ENCODE measurements around the gene SKP1. TPM values are rescaled to one million over a fixed set of nuclear protein-coding genes. Genes with fewer than 3 reads are reported as not detected.

The SKP1 gene
- total RNA-seq, 1 donor from 2014 or later = 399 TPM

DNA sequence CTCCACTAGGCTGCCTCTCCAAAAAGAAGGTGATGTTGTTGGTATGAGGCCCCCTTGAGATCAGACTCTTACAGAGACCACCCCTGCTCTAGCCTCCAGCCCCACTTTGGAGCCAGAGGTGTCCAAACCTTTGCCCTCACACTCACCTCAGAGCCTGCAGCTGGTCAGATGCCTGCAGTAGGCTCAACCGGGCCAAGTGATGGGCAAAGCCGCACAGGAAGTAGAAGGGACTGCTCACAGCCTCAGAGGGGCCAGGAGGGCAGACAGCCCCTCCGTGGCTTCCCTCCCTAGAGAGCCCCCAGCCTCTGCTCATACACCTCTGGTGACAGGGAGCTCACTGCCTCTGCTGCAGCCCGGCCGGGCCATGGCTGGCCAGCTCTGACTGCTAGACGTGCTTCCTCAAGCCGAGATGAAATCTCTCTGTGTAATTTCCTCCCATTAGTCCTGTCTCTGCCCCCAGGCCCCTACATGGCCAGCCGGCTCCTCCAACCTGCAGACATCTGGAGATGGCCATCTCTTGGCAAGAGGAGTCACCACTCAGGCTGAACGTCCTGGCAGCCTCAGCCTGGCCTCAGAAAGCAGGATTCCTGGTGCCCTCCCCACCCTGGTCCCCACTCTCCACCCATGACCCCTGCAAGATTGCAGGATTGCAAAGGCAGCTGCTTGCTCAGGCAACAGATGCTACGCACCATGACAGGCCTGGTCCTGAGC, 69.6 kb downstream of the SKP1 start:
- no peaks in the 10 kb centered on the region for H3K36me3 ChIP-seq (ENCODE audit: insufficient read depth, low read length)
- H3K9me3 ChIP-seq (ENCODE audit: insufficient read depth, low read depth, low read length) = no peaks in the 10 kb centered on the region
- no peak overlapping the region for H2AFZ ChIP-seq (ENCODE audit: low read depth, low read length)
- Mint-ChIP-seq H3K27me3 (ENCODE audit: low read depth, unreplicated experiment) (peaks cover 43% of the 10 kb centered on the region), H3K36me3 (ENCODE audit: low read depth, unreplicated experiment) (peaks cover 2% of the 10 kb centered on the region), H3K4me3 (ENCODE audit: unreplicated experiment) (no peak overlapping the region), H3K4me1 (ENCODE audit: low read depth, unreplicated experiment) (peaks cover 3% of the 10 kb centered on the region), H3K27ac (ENCODE audit: unreplicated experiment) (peak overlapping the region; percentile 58), H3K9me3 (ENCODE audit: unreplicated experiment) (no peaks in the 10 kb centered on the region)
- peaks cover 8% of the 10 kb centered on the region for H3K4me1 ChIP-seq (ENCODE audit: insufficient read depth, low read length)
- no peaks in the 10 kb centered on the region for H3K79me2 ChIP-seq (ENCODE audit: insufficient read depth, low read length)
- TF ChIP-seq, protein P1, sequence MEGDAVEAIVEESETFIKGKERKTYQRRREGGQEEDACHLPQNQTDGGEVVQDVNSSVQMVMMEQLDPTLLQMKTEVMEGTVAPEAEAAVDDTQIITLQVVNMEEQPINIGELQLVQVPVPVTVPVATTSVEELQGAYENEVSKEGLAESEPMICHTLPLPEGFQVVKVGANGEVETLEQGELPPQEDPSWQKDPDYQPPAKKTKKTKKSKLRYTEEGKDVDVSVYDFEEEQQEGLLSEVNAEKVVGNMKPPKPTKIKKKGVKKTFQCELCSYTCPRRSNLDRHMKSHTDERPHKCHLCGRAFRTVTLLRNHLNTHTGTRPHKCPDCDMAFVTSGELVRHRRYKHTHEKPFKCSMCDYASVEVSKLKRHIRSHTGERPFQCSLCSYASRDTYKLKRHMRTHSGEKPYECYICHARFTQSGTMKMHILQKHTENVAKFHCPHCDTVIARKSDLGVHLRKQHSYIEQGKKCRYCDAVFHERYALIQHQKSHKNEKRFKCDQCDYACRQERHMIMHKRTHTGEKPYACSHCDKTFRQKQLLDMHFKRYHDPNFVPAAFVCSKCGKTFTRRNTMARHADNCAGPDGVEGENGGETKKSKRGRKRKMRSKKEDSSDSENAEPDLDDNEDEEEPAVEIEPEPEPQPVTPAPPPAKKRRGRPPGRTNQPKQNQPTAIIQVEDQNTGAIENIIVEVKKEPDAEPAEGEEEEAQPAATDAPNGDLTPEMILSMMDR (IDR thresholded peaks at IDR 0.05; ENCODE audit: insufficient read depth, low read depth, low read length) = no peak
- TF ChIP-seq EZH2 (IDR thresholded peaks at IDR 0.05; ENCODE audit: insufficient read depth, low read length) = no peak
- no peak for FAIRE-seq
- no peaks in the 10 kb centered on the region for H3K27me3 ChIP-seq (ENCODE audit: insufficient read depth, low read length)
- no peak overlapping the region for H3K27ac ChIP-seq (ENCODE audit: low read depth, low read length)
- H3K4me2 ChIP-seq (ENCODE audit: low read length) = no peak overlapping the region
- no peak overlapping the region for H3K4me3 ChIP-seq (ENCODE audit: insufficient read depth, low read depth, low read length)
- DNase-seq (ENCODE audit: low read depth) = no peak
- no peaks in the 10 kb centered on the region for H4K20me1 ChIP-seq (ENCODE audit: insufficient read depth, low read length)
- H3K9ac ChIP-seq (ENCODE audit: low read length) = no peak overlapping the region

DNA sequence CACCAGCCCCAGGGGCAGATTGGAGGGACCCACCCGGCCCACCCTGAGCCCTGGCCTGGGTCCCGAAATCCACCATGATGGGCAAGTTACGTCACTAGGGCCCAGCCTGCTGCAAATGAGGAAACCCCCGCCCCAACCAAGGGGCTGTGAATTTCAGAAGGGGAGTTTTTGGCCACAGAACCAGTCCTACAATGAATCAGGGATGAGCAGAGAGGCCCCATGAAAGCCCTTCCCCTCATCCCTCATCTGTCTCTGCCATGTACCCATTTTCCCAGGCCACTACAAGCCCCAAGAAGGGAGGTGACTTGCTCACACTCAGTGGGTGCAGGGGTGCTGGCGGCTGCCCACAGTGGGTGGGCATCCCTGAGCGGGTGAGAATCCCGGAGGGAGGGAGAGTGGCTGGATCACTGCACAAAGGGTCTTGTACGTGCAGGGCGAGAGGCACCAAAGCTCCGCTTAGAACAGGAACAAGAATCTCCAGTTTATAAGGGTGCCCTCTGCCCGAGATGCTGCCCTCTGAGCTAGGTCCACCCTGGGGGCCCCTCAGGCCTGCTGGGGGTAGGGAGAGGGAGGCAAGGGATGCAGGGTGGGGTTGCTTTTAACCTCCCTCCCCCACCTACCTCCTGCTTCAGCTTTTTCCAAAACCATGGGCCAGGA, 72.6 kb downstream of the SKP1 start:
- Histone ChIP-seq H3K36me3 (ENCODE audit: insufficient read depth, low read length) (no peaks in the 10 kb centered on the region), H3K9ac (ENCODE audit: low read length) (no peak overlapping the region), H4K20me1 (ENCODE audit: insufficient read depth, low read length) (no peaks in the 10 kb centered on the region), H3K4me2 (ENCODE audit: low read length) (no peak overlapping the region), H3K79me2 (ENCODE audit: insufficient read depth, low read length) (no peaks in the 10 kb centered on the region), H3K27ac (ENCODE audit: low read depth, low read length) (no peak overlapping the region), H3K9me3 (ENCODE audit: insufficient read depth, low read depth, low read length) (no peaks in the 10 kb centered on the region), H2AFZ (ENCODE audit: low read depth, low read length) (no peak overlapping the region), H3K4me3 (ENCODE audit: insufficient read depth, low read depth, low read length) (no peak overlapping the region), H3K4me1 (ENCODE audit: insufficient read depth, low read length) (peaks cover 11% of the 10 kb centered on the region), H3K27me3 (ENCODE audit: insufficient read depth, low read length) (no peaks in the 10 kb centered on the region)
- Mint-ChIP-seq H3K4me3 (ENCODE audit: unreplicated experiment) (no peak overlapping the region), H3K27me3 (ENCODE audit: low read depth, unreplicated experiment) (peaks cover 35% of the 10 kb centered on the region), H3K27ac (ENCODE audit: unreplicated experiment) (no peak overlapping the region), H3K4me1 (ENCODE audit: low read depth, unreplicated experiment) (peaks cover 3% of the 10 kb centered on the region), H3K9me3 (ENCODE audit: unreplicated experiment) (no peaks in the 10 kb centered on the region), H3K36me3 (ENCODE audit: low read depth, unreplicated experiment) (no peaks in the 10 kb centered on the region)
- FAIRE-seq (no peak), DNase-seq (ENCODE audit: low read depth) (no peak)
- TF ChIP-seq, protein P1 (IDR thresholded peaks at IDR 0.05; ENCODE audit: insufficient read depth, low read depth, low read length) = no peak

DNA sequence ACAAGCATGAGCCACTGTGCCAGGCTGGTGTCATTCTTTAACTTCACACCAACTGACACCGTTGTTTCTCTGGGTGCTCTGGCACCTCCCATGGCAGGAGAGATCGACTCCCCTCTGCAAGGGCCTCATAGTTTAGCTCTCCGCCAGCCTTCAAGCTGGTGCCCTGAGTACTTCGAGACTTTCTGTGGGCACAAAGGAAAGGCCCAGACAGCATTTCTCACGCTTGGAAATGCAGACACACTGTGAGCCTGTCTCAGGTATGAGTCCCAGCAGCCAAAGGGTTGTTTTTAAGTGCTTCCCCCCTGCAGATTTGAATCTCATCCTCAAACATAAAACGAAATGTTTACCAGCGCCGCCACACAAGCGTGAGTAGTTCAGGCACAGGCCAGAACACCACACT, 73.4 kb downstream of the SKP1 start:
- no peak for DNase-seq (ENCODE audit: low read depth)
- Mint-ChIP-seq H3K27ac (ENCODE audit: unreplicated experiment) (no peak overlapping the region), H3K36me3 (ENCODE audit: low read depth, unreplicated experiment) (no peaks in the 10 kb centered on the region), H3K4me3 (ENCODE audit: unreplicated experiment) (no peak overlapping the region), H3K4me1 (ENCODE audit: low read depth, unreplicated experiment) (peaks cover 5% of the 10 kb centered on the region), H3K27me3 (ENCODE audit: low read depth, unreplicated experiment) (peaks cover 37% of the 10 kb centered on the region), H3K9me3 (ENCODE audit: unreplicated experiment) (no peaks in the 10 kb centered on the region)
- Histone ChIP-seq H3K79me2 (ENCODE audit: insufficient read depth, low read length) (no peaks in the 10 kb centered on the region), H3K9ac (ENCODE audit: low read length) (no peak overlapping the region), H2AFZ (ENCODE audit: low read depth, low read length) (no peak overlapping the region), H3K27ac (ENCODE audit: low read depth, low read length) (no peak overlapping the region), H4K20me1 (ENCODE audit: insufficient read depth, low read length) (no peaks in the 10 kb centered on the region), H3K9me3 (ENCODE audit: insufficient read depth, low read depth, low read length) (no peaks in the 10 kb centered on the region), H3K27me3 (ENCODE audit: insufficient read depth, low read length) (no peaks in the 10 kb centered on the region), H3K4me2 (ENCODE audit: low read length) (no peak overlapping the region), H3K4me1 (ENCODE audit: insufficient read depth, low read length) (peaks cover 11% of the 10 kb centered on the region), H3K4me3 (ENCODE audit: insufficient read depth, low read depth, low read length) (no peak overlapping the region), H3K36me3 (ENCODE audit: insufficient read depth, low read length) (no peaks in the 10 kb centered on the region)
- TF ChIP-seq EZH2 (IDR thresholded peaks at IDR 0.05; ENCODE audit: insufficient read depth, low read length) = no peak
- TF ChIP-seq, protein P1 (IDR thresholded peaks at IDR 0.05; ENCODE audit: insufficient read depth, low read depth, low read length) = no peak
- no peak for FAIRE-seq
